ENCODE data around the gene BCL2L11. TPM values are rescaled to one million over a fixed set of nuclear protein-coding genes. Genes with fewer than 3 reads are reported as not detected.

Gene BCL2L11
- total and polyA plus RNA-seq, 9 of the 15 experiments (the other 6 are each of a cell fraction or from before 2014, with no cell fraction given) = 2.2 to 18.8 (median 5.0) TPM

DNA sequence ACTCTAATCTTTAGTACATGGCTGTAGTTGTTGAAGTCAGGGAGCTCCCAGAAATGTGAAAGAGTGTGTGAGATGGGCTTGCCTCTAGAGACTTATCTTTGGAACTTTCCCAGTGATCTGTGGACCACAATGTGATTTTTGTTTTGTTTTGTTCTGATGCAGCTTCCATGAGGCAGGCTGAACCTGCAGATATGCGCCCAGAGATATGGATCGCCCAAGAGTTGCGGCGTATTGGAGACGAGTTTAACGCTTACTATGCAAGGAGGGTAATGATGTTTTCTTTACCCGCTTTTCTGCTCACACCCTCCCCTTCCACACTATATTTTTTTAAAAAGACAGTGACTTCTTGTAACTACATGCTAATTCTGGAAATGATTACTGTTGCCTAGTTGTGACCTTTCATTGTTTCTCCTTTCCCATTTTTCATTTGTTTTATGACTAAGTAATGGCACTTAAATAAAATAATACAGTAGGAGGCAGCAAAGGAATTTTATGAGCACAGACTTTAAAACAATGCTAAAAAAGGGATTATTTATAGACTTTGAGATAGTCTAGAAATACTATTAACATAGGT is 29.3 kb downstream of the BCL2L11 start (continued):
- TF ChIP-seq, protein P1, sequence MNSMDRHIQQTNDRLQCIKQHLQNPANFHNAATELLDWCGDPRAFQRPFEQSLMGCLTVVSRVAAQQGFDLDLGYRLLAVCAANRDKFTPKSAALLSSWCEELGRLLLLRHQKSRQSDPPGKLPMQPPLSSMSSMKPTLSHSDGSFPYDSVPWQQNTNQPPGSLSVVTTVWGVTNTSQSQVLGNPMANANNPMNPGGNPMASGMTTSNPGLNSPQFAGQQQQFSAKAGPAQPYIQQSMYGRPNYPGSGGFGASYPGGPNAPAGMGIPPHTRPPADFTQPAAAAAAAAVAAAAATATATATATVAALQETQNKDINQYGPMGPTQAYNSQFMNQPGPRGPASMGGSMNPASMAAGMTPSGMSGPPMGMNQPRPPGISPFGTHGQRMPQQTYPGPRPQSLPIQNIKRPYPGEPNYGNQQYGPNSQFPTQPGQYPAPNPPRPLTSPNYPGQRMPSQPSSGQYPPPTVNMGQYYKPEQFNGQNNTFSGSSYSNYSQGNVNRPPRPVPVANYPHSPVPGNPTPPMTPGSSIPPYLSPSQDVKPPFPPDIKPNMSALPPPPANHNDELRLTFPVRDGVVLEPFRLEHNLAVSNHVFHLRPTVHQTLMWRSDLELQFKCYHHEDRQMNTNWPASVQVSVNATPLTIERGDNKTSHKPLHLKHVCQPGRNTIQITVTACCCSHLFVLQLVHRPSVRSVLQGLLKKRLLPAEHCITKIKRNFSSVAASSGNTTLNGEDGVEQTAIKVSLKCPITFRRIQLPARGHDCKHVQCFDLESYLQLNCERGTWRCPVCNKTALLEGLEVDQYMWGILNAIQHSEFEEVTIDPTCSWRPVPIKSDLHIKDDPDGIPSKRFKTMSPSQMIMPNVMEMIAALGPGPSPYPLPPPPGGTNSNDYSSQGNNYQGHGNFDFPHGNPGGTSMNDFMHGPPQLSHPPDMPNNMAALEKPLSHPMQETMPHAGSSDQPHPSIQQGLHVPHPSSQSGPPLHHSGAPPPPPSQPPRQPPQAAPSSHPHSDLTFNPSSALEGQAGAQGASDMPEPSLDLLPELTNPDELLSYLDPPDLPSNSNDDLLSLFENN (IDR thresholded peaks at IDR 0.05; ENCODE audit: low read depth in 2 of 2, low read length in 2 of 2) = no peak
- TF ChIP-seq NBN (IDR thresholded peaks at IDR 0.05; ENCODE audit: low read depth) (no peak), ESRRB (CRISPR knock-in tag; IDR thresholded peaks at IDR 0.05; ENCODE audit: borderline replicate concordance) (no peak), SMARCA4 (IDR thresholded peaks at IDR 0.05) (peak; percentile 63), CBX3 (IDR thresholded peaks at IDR 0.05; ENCODE audit: borderline replicate concordance in 1 of 2, low read length in 2 of 2) (no peak), TAL1 (IDR thresholded peaks at IDR 0.05) (peak; percentile 38; the same call in 1 of the 2 replicates), ZNF444 (CRISPR knock-in tag; IDR thresholded peaks at IDR 0.05) (no peak), TEAD4 (IDR thresholded peaks at IDR 0.05; ENCODE audit: low read length) (0 out of 2 replicates have a peak, but pooled peaks have one; percentile 12), TEAD4 (CRISPR knock-in tag; IDR thresholded peaks at IDR 0.05; ENCODE audit: borderline replicate concordance) (no peak)
- TF ChIP-seq, protein P2, sequence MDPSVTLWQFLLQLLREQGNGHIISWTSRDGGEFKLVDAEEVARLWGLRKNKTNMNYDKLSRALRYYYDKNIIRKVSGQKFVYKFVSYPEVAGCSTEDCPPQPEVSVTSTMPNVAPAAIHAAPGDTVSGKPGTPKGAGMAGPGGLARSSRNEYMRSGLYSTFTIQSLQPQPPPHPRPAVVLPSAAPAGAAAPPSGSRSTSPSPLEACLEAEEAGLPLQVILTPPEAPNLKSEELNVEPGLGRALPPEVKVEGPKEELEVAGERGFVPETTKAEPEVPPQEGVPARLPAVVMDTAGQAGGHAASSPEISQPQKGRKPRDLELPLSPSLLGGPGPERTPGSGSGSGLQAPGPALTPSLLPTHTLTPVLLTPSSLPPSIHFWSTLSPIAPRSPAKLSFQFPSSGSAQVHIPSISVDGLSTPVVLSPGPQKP (CRISPR knock-in tag; IDR thresholded peaks at IDR 0.05) = no peak
